Measurements from ENCODE around the gene SUGCT.
"Not testable (repeated sequence)": the region's sequence is repeated elsewhere in the genome, so short reads cannot be mapped to it uniquely, and the experiment has no call there.

DNA sequence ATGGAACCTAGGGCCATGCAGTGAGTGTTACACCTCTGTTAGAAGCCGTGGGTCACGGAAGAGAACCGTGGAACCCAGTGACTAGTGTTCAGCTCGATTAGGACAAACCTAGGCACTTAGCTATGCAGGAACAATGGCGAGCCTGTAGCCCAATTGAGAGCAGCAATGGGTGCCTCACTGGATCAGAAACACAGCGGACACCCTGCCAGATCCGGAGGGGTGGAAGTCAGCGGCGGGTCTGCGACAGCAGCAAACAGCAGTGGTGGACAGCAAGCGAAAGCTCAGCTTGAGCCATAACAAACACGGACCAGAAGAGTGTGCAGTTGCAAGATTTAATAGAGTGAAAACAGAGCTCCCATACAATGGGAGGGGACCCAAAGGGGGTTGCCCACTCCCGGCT, 38.3 kb downstream of the SUGCT start:
- TF ChIP-seq EZH2 (IDR thresholded peaks at IDR 0.05); POLR2AphosphoS5 (IDR thresholded peaks at IDR 0.05; ENCODE audit: borderline replicate concordance, low read depth, low read length); FOXP2 (optimal IDR thresholded peaks at IDR 0.05; ENCODE audit: control extremely low read depth, extremely low read length, insufficient read depth): not testable (repeated sequence)

Measured in SK-N-MC (cell line).